PC-9 (cell line): ENCODE results near the gene ERGIC1. TPM values are rescaled to one million over a fixed set of nuclear protein-coding genes. Genes with fewer than 3 reads are reported as not detected.

ENCODE experiments used
- BruUV-seq: library from RNA; stranded (reverse); fragments of 400-500 nt; replicated peaks from 2 replicates; lab custom pipeline; 2021; lab: Mats Ljungman, UMichigan
- CTCF ChIA-PET: fragments of 300-600 bp; sonication (Branson Sonifier 250); formaldehyde crosslinking; loops from one replicate; lab custom pipeline; 2022; ENCODE audit warnings: antibody characterized with exemption; lab: Charles Lee
- POLR2A ChIA-PET: fragments of 300-600 bp; sonication (Branson Sonifier 250); formaldehyde crosslinking; loops from one replicate; lab custom pipeline; 2022; ENCODE audit warnings: antibody characterized with exemption; ENCODE audit not compliant: unreplicated experiment; lab: Charles Lee
- DNase-seq, 2 experiments: peaks; one replicate each; pipeline versions ENCODE4 v3.0.0 to v3.0.0-alpha.2; 2015 to 2022; ENCODE audit warnings: mixed read lengths in 1 of 2
- H2AFZ ChIP-seq: fragments of 200-600 bp; sonication (generic); 2 replicates; pipeline ENCODE4 v1.8.1; 2017; ENCODE audit warnings: antibody characterized with exemption
- H3F3A ChIP-seq: fragments of 200-600 bp; sonication (generic); 2 replicates; pipeline ENCODE4 v1.8.1; 2017; ENCODE audit warnings: antibody characterized with exemption, mild to moderate bottlenecking, low read depth; ENCODE audit not compliant: insufficient read depth
- H3K27ac ChIP-seq: fragments of 200-600 bp; sonication (generic); 2 replicates; pipeline ENCODE4 v1.6.1; 2016; ENCODE audit warnings: mixed run types
- H3K27me3 ChIP-seq: fragments of 200-600 bp; sonication (generic); 2 replicates; pipeline ENCODE4 v1.6.1; 2016; ENCODE audit warnings: low read depth, mixed run types; ENCODE audit not compliant: insufficient read depth
- H3K36me3 ChIP-seq: fragments of 200-600 bp; sonication (generic); 2 replicates; pipeline ENCODE4 v1.6.1; 2016; ENCODE audit warnings: low read depth, mixed run types
- H3K4me1 ChIP-seq: fragments of 200-600 bp; sonication (generic); replicated peaks from 2 replicates; pipeline ENCODE4 v1.6.1; 2016; ENCODE audit warnings: mixed run types; ENCODE audit not compliant: insufficient read depth
- H3K4me2 ChIP-seq: fragments of 200-600 bp; sonication (generic); 2 replicates; pipeline ENCODE4 v1.6.1; 2017; ENCODE audit warnings: mixed run types
- H3K4me3 ChIP-seq: fragments of 200-600 bp; sonication (generic); 2 replicates; pipeline ENCODE4 v1.6.1; 2016; ENCODE audit warnings: mixed run types
- H3K79me2 ChIP-seq: fragments of 200-600 bp; sonication (generic); 2 replicates; pipeline ENCODE4 v1.6.1; 2017; ENCODE audit warnings: low read depth, mixed run types
- H3K9me2 ChIP-seq: fragments of 200-600 bp; sonication (generic); 2 replicates; pipeline ENCODE4 v1.8.1; 2017; ENCODE audit warnings: mild to moderate bottlenecking; ENCODE audit not compliant: insufficient read depth
- H3K9me3 ChIP-seq: fragments of 200-600 bp; sonication (generic); 2 replicates; pipeline ENCODE4 v1.8.1; 2016; ENCODE audit warnings: low read depth; ENCODE audit not compliant: insufficient read depth
- H4K20me1 ChIP-seq: fragments of 200-600 bp; sonication (generic); 2 replicates; pipeline ENCODE4 v1.8.1; 2017; ENCODE audit not compliant: insufficient read depth
- CTCF ChIP-seq: fragments of 200-600 bp; sonication (generic); conservative IDR thresholded peaks from 2 replicates; pipeline ENCODE4 v1.6.1; 2017; ENCODE audit warnings: mixed run types, antibody characterized with exemption, mild to moderate bottlenecking, moderate library complexity
- EZH2 ChIP-seq: fragments of 200-600 bp; sonication (generic); IDR thresholded peaks from 2 replicates; pipeline ENCODE4 v1.8.0; 2017; ENCODE audit warnings: antibody characterized with exemption, low read depth
- intact Hi-C: fragments of 100-400 bp; cut with micrococcal nuclease; formaldehyde crosslinking; loops from one replicate; pipeline ENCODE4 v1.10.0; 2022; ENCODE audit not compliant: unreplicated experiment
- total RNA-seq: library from RNA; stranded (reverse); gene quantifications from 2 replicates; pipeline ENCODE4 v1.2.3, GENCODE V29; 2021

ERGIC1 gene
- total RNA-seq, 1 experiment from 2014 or later: 159 TPM

- no peaks in the 10 kb centered on the region for H3K27me3 ChIP-seq
- H3K4me3 ChIP-seq: no peak overlapping the region
- peak in 1 of 2 experiments; percentile 16 for DNase-seq
- no peaks in the 10 kb centered on the region for H4K20me1 ChIP-seq
- H3K27ac ChIP-seq: no peak overlapping the region
- H3K79me2 ChIP-seq: no peaks in the 10 kb centered on the region
- no peaks in the 10 kb centered on the region for H3K9me2 ChIP-seq
- ChIA-PET POLR2A (no interaction called here), CTCF (interaction anchor here (0.5 to 0.7 kb wide), 3 partner anchors 205 to 266 kb away, joined by 3 read pairs; no protein-coding TSS in a partner anchor)
- TF ChIP-seq CTCF (peak; percentile 50), EZH2 (no peak)
- intact Hi-C loops: no loop called here
- H3K9me3 ChIP-seq: no peaks in the 10 kb centered on the region
- no peak overlapping the region for H2AFZ ChIP-seq
- no peaks in the 10 kb centered on the region for H3F3A ChIP-seq
- no TSS peak for BruUV-seq
- 0 out of 2 replicates have a peak, but pooled peaks cover 10% of the 10 kb centered on the region for H3K36me3 ChIP-seq
- no peaks in the 10 kb centered on the region for H3K4me1 ChIP-seq
- no peak overlapping the region for H3K4me2 ChIP-seq
These were observed 105.0 kb downstream of the ERGIC1 start for GRCh38 chr5:172939071-172939470.

GRCh38 chr5:172939611-172940267, 105.7 kb downstream of the ERGIC1 start:
- POLR2A ChIA-PET: no interaction called here
- 0 out of 2 replicates have a peak, but pooled peaks cover 10% of the 10 kb centered on the region for H3K36me3 ChIP-seq

More at GRCh38 chr5:172939611-172940267, 105.7 kb downstream of the ERGIC1 start:
- CTCF ChIA-PET: interaction anchor here (0.5 to 0.7 kb wide), 2 partner anchors 237 to 267 kb away, joined by 3 read pairs; no protein-coding TSS in a partner anchor
- intact Hi-C loops: no loop called here
- Histone ChIP-seq H3K4me2 (no peak overlapping the region), H3K79me2 (no peaks in the 10 kb centered on the region), H2AFZ (no peak overlapping the region), H3K4me3 (no peak overlapping the region), H3K4me1 (no peaks in the 10 kb centered on the region), H3K27me3 (no peaks in the 10 kb centered on the region), H3K27ac (no peak overlapping the region), H3K9me2 (no peaks in the 10 kb centered on the region), H3K9me3 (no peaks in the 10 kb centered on the region), H4K20me1 (no peaks in the 10 kb centered on the region), H3F3A (no peaks in the 10 kb centered on the region)
- DNase-seq: no peak
- no TSS peak for BruUV-seq
- TF ChIP-seq CTCF (no peak), EZH2 (no peak)
